Endothelial cell of umbilical vein (primary cell): ENCODE data around the gene TANGO2. TPM values are rescaled to one million over a fixed set of nuclear protein-coding genes. Genes with fewer than 3 reads are reported as not detected.

ENCODE experiments used
- BruUV-seq: library from RNA; stranded (reverse); fragments of 400-500 nt; replicated peaks from 2 replicates; lab custom pipeline; 2021; lab: Mats Ljungman, UMichigan
- CTCF ChIA-PET: fragments of 300-600, 350-600 bp; sonication (Branson Sonifier 250); formaldehyde crosslinking; loops from one replicate; lab custom pipeline; 2021; ENCODE audit warnings: antibody characterized with exemption, inconsistent platforms; lab: Charles Lee
- POLR2A ChIA-PET: fragments of 300-600, 350-600 bp; sonication (Branson Sonifier 250); formaldehyde crosslinking; loops from one replicate; lab custom pipeline; 2021; ENCODE audit warnings: antibody characterized with exemption, inconsistent platforms; lab: Charles Lee
- DNase-seq: peaks from one replicate; pipeline ENCODE4 v3.0.0-alpha.2; 2011; ENCODE audit warnings: low read depth, low spot score
- FAIRE-seq: peaks from 2 replicates; lab custom pipeline; 2011; peaks lifted over from hg19 to GRCh38; lab: Jason Lieb, UNC
- H2AFZ ChIP-seq: 2 replicates; pipeline ENCODE4 v1.6.0; 2012; ENCODE audit warnings: low read depth, low read length, control low read depth, inconsistent platforms
- H3K27ac ChIP-seq: 2 replicates; pipeline ENCODE4 v1.5.1; 2011; ENCODE audit warnings: low read depth, mild to moderate bottlenecking, control low read depth, low read length, moderate library complexity; ENCODE audit not compliant: insufficient read depth
- H3K27me3 ChIP-seq, 2 experiments: 2 replicates each; pipeline versions ENCODE4 v1.6.0 to v1.6.1; 2011; ENCODE audit warnings: low read length in 2 of 2, mixed read lengths in 1 of 2; ENCODE audit not compliant: control insufficient read depth in 2 of 2, insufficient read depth in 2 of 2
- H3K36me3 ChIP-seq, 2 experiments: 2 replicates in 1 of 2; 3 replicates in 1 of 2; pipeline ENCODE4 v1.5.1; 2011; ENCODE audit warnings: low read length in 2 of 2, mild to moderate bottlenecking in 1 of 2, moderate library complexity in 1 of 2; ENCODE audit not compliant: control insufficient read depth in 2 of 2, insufficient read depth in 2 of 2; ENCODE audit errors: extremely low read depth in 1 of 2
- H3K4me1 ChIP-seq: 3 replicates; pipeline ENCODE4 v1.5.1; 2011; ENCODE audit warnings: mild to moderate bottlenecking, low read length; ENCODE audit not compliant: control insufficient read depth, insufficient read depth; ENCODE audit errors: extremely low read depth
- H3K4me2 ChIP-seq: 2 replicates; pipeline ENCODE4 v1.6.1; 2011; ENCODE audit warnings: low read length, control low read depth, mixed read lengths; ENCODE audit not compliant: insufficient read depth
- H3K4me3 ChIP-seq, 3 experiments: fragments of 200-600 bp in 1 of 3; sonication (generic), shearing (Covaris generic) in 1 of 3; replicated peaks in 1 of 3; 2 replicates each; pipeline ENCODE4 v1.5.1; 2011 to 2016; ENCODE audit warnings: control low read depth in 3 of 3, low read length in 3 of 3, mild to moderate bottlenecking in 2 of 3, inconsistent platforms in 1 of 3, low read depth in 1 of 3, moderate library complexity in 1 of 3; ENCODE audit not compliant: insufficient read depth in 1 of 3
- H3K79me2 ChIP-seq: 2 replicates; pipeline ENCODE4 v1.6.0; 2012; ENCODE audit warnings: low read length, inconsistent platforms; ENCODE audit not compliant: control insufficient read depth, insufficient read depth
- H3K9ac ChIP-seq: replicated peaks from 2 replicates; pipeline ENCODE3; 2011; ENCODE audit warnings: low read length, control low read depth; ENCODE audit not compliant: insufficient read depth; ENCODE audit errors: extremely low read depth
- H3K9me1 ChIP-seq: replicated peaks from 3 replicates; pipeline ENCODE4 v1.6.0; 2011; ENCODE audit warnings: mild to moderate bottlenecking, low read length; ENCODE audit not compliant: control insufficient read depth, insufficient read depth; ENCODE audit errors: extremely low read depth
- H3K9me3 ChIP-seq: replicated peaks from 2 replicates; pipeline ENCODE4 v1.5.1; 2012; ENCODE audit warnings: low read length, inconsistent platforms; ENCODE audit not compliant: control insufficient read depth, insufficient read depth
- H4K20me1 ChIP-seq: replicated peaks from 2 replicates; pipeline ENCODE3; 2011; ENCODE audit warnings: mild to moderate bottlenecking, low read length; ENCODE audit not compliant: control insufficient read depth, insufficient read depth; ENCODE audit errors: extremely low read depth
- CTCF ChIP-seq, 2 donors: IDR thresholded peaks; 1 replicate in 1 of 2; 2 replicates in 1 of 2; pipeline ENCODE4 v1.5.1; 2011; ENCODE audit warnings: low read length in 2 of 2, mild to moderate bottlenecking in 2 of 2, moderate library complexity in 2 of 2, control low read depth in 1 of 2, inconsistent platforms in 1 of 2, low read depth in 1 of 2; ENCODE audit not compliant: insufficient read depth in 1 of 2; ENCODE audit errors: extremely low read depth in 1 of 2
- EZH2 ChIP-seq: IDR thresholded peaks from 2 replicates; pipeline ENCODE4 v1.6.1; 2012; ENCODE audit warnings: borderline replicate concordance, low read depth, mild to moderate bottlenecking, moderate library complexity, low read length, inconsistent platforms; ENCODE audit not compliant: severe bottlenecking
- FOS ChIP-seq: IDR thresholded peaks from 2 replicates; pipeline ENCODE4 v1.6.1; 2011; ENCODE audit warnings: mild to moderate bottlenecking, low read length, moderate library complexity, borderline replicate concordance; ENCODE audit not compliant: insufficient read depth
- GATA2 ChIP-seq: IDR thresholded peaks from 2 replicates; pipeline ENCODE4 v1.7.0; 2011; ENCODE audit warnings: low read depth, mild to moderate bottlenecking, moderate library complexity, mixed read lengths, low read length; ENCODE audit not compliant: insufficient read length, insufficient read depth
- JUN ChIP-seq: IDR thresholded peaks from 2 replicates; pipeline ENCODE4 v1.6.1; 2011; ENCODE audit warnings: borderline replicate concordance, low read depth; ENCODE audit not compliant: insufficient read length, insufficient read depth
- MYC ChIP-seq: IDR thresholded peaks from one replicate; pipeline ENCODE4 v1.6.1; 2011; ENCODE audit warnings: mild to moderate bottlenecking, low read depth, low read length
- POLR2A ChIP-seq: IDR thresholded peaks from 2 replicates; pipeline ENCODE4 v1.6.1; 2012; ENCODE audit warnings: low read depth, mild to moderate bottlenecking, control low read depth, low read length
- POLR2AphosphoS5 ChIP-seq: IDR thresholded peaks from 2 replicates; pipeline ENCODE4 v1.6.1; 2012; ENCODE audit warnings: low read depth, mild to moderate bottlenecking, control low read depth, low read length, moderate library complexity; ENCODE audit not compliant: insufficient read depth
- dilution Hi-C: fragments of 300-500 bp; cut with MboI; formaldehyde crosslinking; loops from one replicate; pipeline ENCODE4 v1.15.0; 2019; ENCODE audit warnings: low sequenced_read_pairs; ENCODE audit not compliant: extremely low pct_ligation_motif_present
- intact Hi-C: fragments of 100-400 bp; cut with micrococcal nuclease; formaldehyde crosslinking; loops from one replicate; pipeline ENCODE4 v1.10.0; 2022
- polyA plus RNA-seq, 4 experiments: library from polyadenylated mRNA; depleted of rRNA in 3 of 4; stranded (reverse) in 3 of 4; unstranded in 1 of 4; fragments of >200 nt; gene quantifications; 2 replicates each; pipeline versions ENCODE4 v1.2.1 to v1.2.3, GENCODE V29; 2011 to 2012; ENCODE audit warnings: missing spikeins in 1 of 4
- total RNA-seq: library from RNA; stranded (reverse); gene quantifications from 2 replicates; pipeline ENCODE4 v1.2.3, GENCODE V29; 2021
- TF ChIP-seq, protein P1 (sequence below): IDR thresholded peaks from 2 replicates; pipeline ENCODE4 v1.6.1; 2011; ENCODE audit not compliant: insufficient read depth, insufficient read length

TANGO2 gene
- total and polyA plus RNA-seq, 2 donors (not counting 3 experiments of a cell fraction or from before 2014, with no cell fraction given), result 40.0 to 49.3 TPM

GRCh38 chr22:20115691-20116375 lies 94.9 kb downstream of the TANGO2 start, which contains the start of gene RANBP1:
Gene RANBP1, plus strand, starts transcription at chr22:20116104. Its CDS starts 81 bp downstream, at chr22:20116185.
- H3K36me3 ChIP-seq, result peaks cover 16 to 29% of the 10 kb centered on the region in 2 experiments
- no peaks in the 10 kb centered on the region for H3K9me1 ChIP-seq
- no peak for FAIRE-seq
- DNase-seq, result no peak
- POLR2A ChIA-PET, result no interaction called here
- TF ChIP-seq GATA2 (no peak), MYC (no peak), CTCF (IDR thresholded peaks at IDR 0.05; ENCODE audit: extremely low read depth in 1 of 2, insufficient read depth in 1 of 2, low read depth in 1 of 2, low read length in 2 of 2) (no peak), POLR2AphosphoS5 (no peak), POLR2A (no peak), FOS (no peak), JUN (no peak), EZH2 (no peak)
- TF ChIP-seq, protein P1, sequence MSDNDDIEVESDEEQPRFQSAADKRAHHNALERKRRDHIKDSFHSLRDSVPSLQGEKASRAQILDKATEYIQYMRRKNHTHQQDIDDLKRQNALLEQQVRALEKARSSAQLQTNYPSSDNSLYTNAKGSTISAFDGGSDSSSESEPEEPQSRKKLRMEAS, result no peak
- H3K9ac ChIP-seq, result peak within 1 kb of the TSS; percentile 92
- no peaks in the 10 kb centered on the region for H4K20me1 ChIP-seq
- intact Hi-C loops (no loop called here), dilution Hi-C loops (no loop called here)
- H3K27me3 ChIP-seq, result no peaks in the 10 kb centered on the region
- H3K4me3 ChIP-seq, result peak within 1 kb of the TSS; percentile 62 to 87 (median 74)
- H2AFZ ChIP-seq, result peak within 1 kb of the TSS; percentile 75
- peak within 1 kb of the TSS; percentile 69 for H3K4me2 ChIP-seq
- CTCF ChIA-PET, result no interaction called here
- peaks cover 56% of the 10 kb centered on the region for H3K79me2 ChIP-seq
- no peaks in the 10 kb centered on the region for H3K9me3 ChIP-seq
- peaks cover 22% of the 10 kb centered on the region for H3K4me1 ChIP-seq
- BruUV-seq, result no TSS peak
- H3K27ac ChIP-seq, result peak within 1 kb of the TSS; percentile 67
